Natural killer cell (primary cell): ENCODE results near the gene IKBKE. TPM values are rescaled to one million over a fixed set of nuclear protein-coding genes. Genes with fewer than 3 reads are reported as not detected.

Source experiments
- ATAC-seq, 3 donors: fragments of 150-1000 bp in 2 of 3; fragments of 200-7000 bp in 1 of 3; cut with Tn5 transposase; 1 replicate in 1 of 3; 2 replicates in 2 of 3; pipeline ENCODE4 v1.10.0; 2021; ENCODE audit warnings: mild to moderate bottlenecking in 2 of 3, moderate library complexity in 2 of 3
- DNase-seq, 2 donors: peaks; one replicate each; pipeline versions ENCODE4 v3.0.0 to v3.0.0-alpha.2; 2013 to 2021; ENCODE audit warnings: mixed read lengths in 1 of 2
- H3K27ac ChIP-seq: one replicate; pipeline ENCODE4 v1.5.1; 2013; ENCODE audit warnings: mild to moderate bottlenecking, low read length
- H3K27me3 ChIP-seq: one replicate; pipeline ENCODE4 v1.6.1; 2013; ENCODE audit warnings: low read length; ENCODE audit not compliant: control insufficient read depth, insufficient read depth
- H3K36me3 ChIP-seq: one replicate; pipeline ENCODE4 v1.6.1; 2013; ENCODE audit warnings: low read length; ENCODE audit not compliant: control insufficient read depth, insufficient read depth
- H3K4me1 ChIP-seq: one replicate; pipeline ENCODE4 v1.6.1; 2013; ENCODE audit warnings: low read length; ENCODE audit not compliant: control insufficient read depth, insufficient read depth
- H3K4me3 ChIP-seq: one replicate; pipeline ENCODE4 v1.5.1; 2013; ENCODE audit warnings: low read length
- H3K9me3 ChIP-seq: one replicate; pipeline ENCODE4 v1.6.1; 2013; ENCODE audit warnings: low read length; ENCODE audit not compliant: control insufficient read depth, insufficient read depth
- H3K27ac Mint-ChIP-seq, 2 donors: one replicate each; pipeline ENCODE4 v1.8.0; 2022; ENCODE audit warnings: mild to moderate bottlenecking in 2 of 2, mixed read lengths in 2 of 2, moderate library complexity in 1 of 2
- H3K27me3 Mint-ChIP-seq, 2 donors: one replicate each; pipeline ENCODE4 v1.8.0; 2022; ENCODE audit warnings: low read depth in 2 of 2, mixed read lengths in 2 of 2
- H3K36me3 Mint-ChIP-seq: one replicate; pipeline ENCODE4 v1.8.0; 2022; ENCODE audit warnings: mixed read lengths
- H3K4me1 Mint-ChIP-seq, 2 donors: one replicate each; pipeline ENCODE4 v1.8.0; 2022; ENCODE audit warnings: mixed read lengths in 2 of 2
- H3K4me3 Mint-ChIP-seq: one replicate; pipeline ENCODE4 v1.8.0; 2022; ENCODE audit warnings: mild to moderate bottlenecking, moderate library complexity, mixed read lengths
- H3K9me3 Mint-ChIP-seq, 2 donors: one replicate each; pipeline ENCODE4 v1.8.0; 2022; ENCODE audit warnings: mixed read lengths in 2 of 2
- CTCF ChIP-seq: fragments of 200-600 bp; IDR thresholded peaks from one replicate; pipeline ENCODE4 v1.8.0; 2022; ENCODE audit warnings: antibody characterized with exemption
- WGBS: methylation state at CpG from one replicate; pipeline ENCODE4 v1.1.7; 2013; ENCODE audit warnings: missing lambda C conversion rate; ENCODE audit not compliant: insufficient coverage; 5-methylcytosine and 5-hydroxymethylcytosine counted together
- intact Hi-C: fragments of 100-400 bp; cut with micrococcal nuclease; formaldehyde crosslinking; loops from one replicate; pipeline ENCODE4 v1.14.2; 2022
- total RNA-seq, 4 donors: library from RNA; stranded (reverse); fragments of 120-200 nt in 1 of 4; gene quantifications; one replicate each; pipeline versions ENCODE4 v1.2.3 to v1.2.4, GENCODE V29; 2013 to 2022

The IKBKE gene
- total RNA-seq, 3 donors from 2014 or later (not counting 1 experiment from before 2014, with no cell fraction given), result 31.6 to 34.6 (median 32.2) TPM

- Mint-ChIP-seq H3K27me3 (no peaks in the 10 kb centered on the region), H3K27ac (peak overlapping the region in 1 of 2 donors; percentile 22), H3K36me3 (peaks cover 6% of the 10 kb centered on the region), H3K9me3 (no peaks in the 10 kb centered on the region), H3K4me1 (peaks cover 7 to 9% of the 10 kb centered on the region in 2 donors), H3K4me3 (no peak overlapping the region)
- no peak for ATAC-seq
- H3K4me3 ChIP-seq, result no peak overlapping the region
- H3K36me3 ChIP-seq, result peaks cover 55% of the 10 kb centered on the region
- 98% methylated on average over 7 of the region's 7 CpGs for WGBS
- intact Hi-C loops, result no loop called here
- no peaks in the 10 kb centered on the region for H3K27me3 ChIP-seq
- DNase-seq, result no peak
- no peaks in the 10 kb centered on the region for H3K4me1 ChIP-seq
- TF ChIP-seq CTCF, result no peak
- H3K9me3 ChIP-seq, result no peaks in the 10 kb centered on the region
- no peak overlapping the region for H3K27ac ChIP-seq
Measured at GRCh38 chr1:206487970-206488369, 17.7 kb downstream of the IKBKE start.

GRCh38 chr1:206488466-206488865 is 18.2 kb downstream of the IKBKE start:
- Histone ChIP-seq H3K4me1 (no peaks in the 10 kb centered on the region), H3K36me3 (peaks cover 60% of the 10 kb centered on the region), H3K27ac (no peak overlapping the region), H3K27me3 (no peaks in the 10 kb centered on the region), H3K9me3 (no peaks in the 10 kb centered on the region), H3K4me3 (no peak overlapping the region)
- H3K4me3 Mint-ChIP-seq, result no peak overlapping the region
- no peaks in the 10 kb centered on the region for H3K9me3 Mint-ChIP-seq
- no peak for DNase-seq
- ATAC-seq, result no peak
- intact Hi-C loops, result no loop called here
- H3K4me1 Mint-ChIP-seq, result peaks cover 7 to 9% of the 10 kb centered on the region in 2 donors
- no peaks in the 10 kb centered on the region for H3K27me3 Mint-ChIP-seq
- TF ChIP-seq CTCF, result no peak
- H3K27ac Mint-ChIP-seq, result no peak overlapping the region
- WGBS, result 93% methylated on average over 2 of the region's 3 CpGs
- H3K36me3 Mint-ChIP-seq, result peaks cover 6% of the 10 kb centered on the region

GRCh38 chr1:206489980-206490770 is 19.9 kb downstream of the IKBKE start:
- H3K4me1 Mint-ChIP-seq, result peaks cover 7 to 9% of the 10 kb centered on the region in 2 donors
- H3K4me1 ChIP-seq, result peaks cover 4% of the 10 kb centered on the region
- H3K4me3 Mint-ChIP-seq, result no peak overlapping the region
- no peaks in the 10 kb centered on the region for H3K9me3 Mint-ChIP-seq
- H3K9me3 ChIP-seq, result no peaks in the 10 kb centered on the region
- 91% methylated on average over 22 of the region's 22 CpGs for WGBS
- peaks cover 62% of the 10 kb centered on the region for H3K36me3 ChIP-seq
- peaks cover 6% of the 10 kb centered on the region for H3K36me3 Mint-ChIP-seq
- H3K27me3 ChIP-seq, result no peaks in the 10 kb centered on the region
- no peak overlapping the region for H3K4me3 ChIP-seq
- H3K27me3 Mint-ChIP-seq, result no peaks in the 10 kb centered on the region
- H3K27ac Mint-ChIP-seq, result no peak overlapping the region
- DNase-seq, result peak; percentile 64 to 79
- TF ChIP-seq CTCF, result peak; percentile 78
- H3K27ac ChIP-seq, result no peak overlapping the region
- intact Hi-C loops, result loop anchor here (1.0 kb wide), 2 partner anchors 93 to 174 kb away; no protein-coding TSS in a partner anchor
- ATAC-seq, result peak; percentile 83 to 97 (median 88)
